Neural progenitor cell (in vitro differentiated cells): ENCODE results near the gene F5. TPM values are rescaled to one million over a fixed set of nuclear protein-coding genes. Genes with fewer than 3 reads are reported as not detected.
A peak's percentile ranks its signal among the peaks of the same experiment; 100 is the strongest.

Experiments used
- DNase-seq: peaks from one replicate; pipeline ENCODE4 v3.0.0-alpha.2; 2016; ENCODE audit warnings: low spot score
- H2AFZ ChIP-seq: fragments of 200-600 bp; sonication (generic); replicated peaks from 2 replicates; pipeline ENCODE4 v1.6.1; 2016; ENCODE audit warnings: antibody characterized with exemption
- H3F3A ChIP-seq: fragments of 200-600 bp; sonication (generic); 2 replicates; pipeline ENCODE4 v1.6.1; 2016; ENCODE audit warnings: antibody characterized with exemption, low read depth
- H3K27ac ChIP-seq: fragments of 200-600 bp; sonication (generic); 2 replicates; pipeline ENCODE4 v1.5.1; 2016; ENCODE audit warnings: mild to moderate bottlenecking
- H3K27me3 ChIP-seq: fragments of 200-600 bp; sonication (generic); 2 replicates; pipeline ENCODE4 v1.6.1; 2016; ENCODE audit warnings: mild to moderate bottlenecking, moderate library complexity
- H3K36me3 ChIP-seq: fragments of 200-600 bp; sonication (generic); 2 replicates; pipeline ENCODE4 v1.5.1; 2016
- H3K4me1 ChIP-seq: fragments of 200-600 bp; sonication (generic); 2 replicates; pipeline ENCODE4 v1.6.1; 2016; ENCODE audit warnings: mixed run types
- H3K4me2 ChIP-seq: fragments of 200-600 bp; sonication (generic); 2 replicates; pipeline ENCODE4 v1.6.1; 2016
- H3K4me3 ChIP-seq: fragments of 200-600 bp; sonication (generic); 2 replicates; pipeline ENCODE4 v1.5.1; 2016
- H3K79me2 ChIP-seq: fragments of 200-600 bp; sonication (generic); 2 replicates; pipeline ENCODE4 v1.6.1; 2016; ENCODE audit warnings: low read depth
- H3K9ac ChIP-seq: fragments of 200-600 bp; sonication (generic); 2 replicates; pipeline ENCODE4 v1.6.1; 2016
- H3K9me3 ChIP-seq: fragments of 200-600 bp; sonication (generic); 2 replicates; pipeline ENCODE4 v1.5.1; 2016; ENCODE audit warnings: low read depth
- H4K20me1 ChIP-seq: fragments of 200-600 bp; sonication (generic); 2 replicates; pipeline ENCODE4 v1.6.1; 2016; ENCODE audit warnings: low read depth
- H3K27ac Mint-ChIP-seq: 3 replicates; pipeline ENCODE4 v1.8.0; 2021; ENCODE audit warnings: mixed read lengths
- H3K27me3 Mint-ChIP-seq: 2 replicates; pipeline ENCODE4 v1.8.0; 2022; ENCODE audit warnings: low read depth, mild to moderate bottlenecking, inconsistent platforms, moderate library complexity, mixed read lengths; ENCODE audit not compliant: insufficient read depth
- H3K36me3 Mint-ChIP-seq: 3 replicates; pipeline ENCODE4 v1.8.0; 2021; ENCODE audit warnings: mixed read lengths
- H3K4me1 Mint-ChIP-seq: 3 replicates; pipeline ENCODE4 v1.8.0; 2021; ENCODE audit warnings: mixed read lengths
- H3K4me3 Mint-ChIP-seq: 3 replicates; pipeline ENCODE4 v1.8.0; 2021; ENCODE audit warnings: mild to moderate bottlenecking, moderate library complexity, mixed read lengths
- H3K9me3 Mint-ChIP-seq: 3 replicates; pipeline ENCODE4 v1.8.0; 2020; ENCODE audit warnings: mixed read lengths
- EZH2 ChIP-seq: fragments of 200-600 bp; sonication (generic); IDR thresholded peaks from 2 replicates; pipeline ENCODE4 v1.6.1; 2017; ENCODE audit warnings: antibody characterized with exemption, mild to moderate bottlenecking, moderate library complexity
- EZH2phosphoT487 ChIP-seq: fragments of 200-600 bp; sonication (generic); IDR thresholded peaks from 2 replicates; pipeline ENCODE4 v1.6.1; 2017; ENCODE audit warnings: antibody characterized with exemption
- small RNA-seq: library from RNA; depleted of rRNA; stranded (forward); fragments of <200 nt; gene quantifications from one replicate; pipeline ENCODE3, GENCODE V24; 2015
- total RNA-seq: library from RNA; depleted of rRNA; stranded (reverse); fragments of >200 nt; gene quantifications from 2 replicates; pipeline ENCODE4 v1.2.3, GENCODE V29; 2015; ENCODE audit warnings: low replicate concordance
- TF ChIP-seq, protein P1 (sequence below): fragments of 200-600 bp; sonication (generic); IDR thresholded peaks from 2 replicates; pipeline ENCODE4 v1.5.1; 2017; ENCODE audit warnings: antibody characterized with exemption, mild to moderate bottlenecking

The F5 gene
- total RNA-seq, 1 donor from 2014 or later, result not detected

DNA sequence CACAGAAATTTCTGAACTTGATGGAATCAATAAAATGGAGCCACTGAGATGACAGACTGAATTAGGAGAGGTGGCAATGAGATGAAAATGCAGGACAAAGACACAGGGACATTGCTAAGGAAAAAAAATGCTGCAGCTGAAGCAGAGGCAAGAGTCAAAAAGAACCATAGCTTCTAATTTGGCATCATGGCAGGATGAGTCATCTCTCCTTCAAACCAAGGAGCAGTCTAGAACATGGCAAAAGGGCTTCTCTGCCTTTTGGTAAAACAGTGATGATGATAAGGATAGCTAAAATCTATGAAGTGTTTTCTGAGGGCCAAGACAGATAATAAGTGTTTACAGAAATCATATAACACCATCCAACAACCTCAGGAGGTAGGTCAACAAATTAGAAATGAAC is 117.3 kb downstream of the F5 start:
- H4K20me1 ChIP-seq, result no peaks in the 10 kb centered on the region
- no peak overlapping the region for H3K27ac Mint-ChIP-seq
- H3K9me3 Mint-ChIP-seq, result no peaks in the 10 kb centered on the region
- no peaks in the 10 kb centered on the region for H3K27me3 Mint-ChIP-seq
- TF ChIP-seq EZH2phosphoT487 (no peak), EZH2 (no peak)
- TF ChIP-seq, protein P1, sequence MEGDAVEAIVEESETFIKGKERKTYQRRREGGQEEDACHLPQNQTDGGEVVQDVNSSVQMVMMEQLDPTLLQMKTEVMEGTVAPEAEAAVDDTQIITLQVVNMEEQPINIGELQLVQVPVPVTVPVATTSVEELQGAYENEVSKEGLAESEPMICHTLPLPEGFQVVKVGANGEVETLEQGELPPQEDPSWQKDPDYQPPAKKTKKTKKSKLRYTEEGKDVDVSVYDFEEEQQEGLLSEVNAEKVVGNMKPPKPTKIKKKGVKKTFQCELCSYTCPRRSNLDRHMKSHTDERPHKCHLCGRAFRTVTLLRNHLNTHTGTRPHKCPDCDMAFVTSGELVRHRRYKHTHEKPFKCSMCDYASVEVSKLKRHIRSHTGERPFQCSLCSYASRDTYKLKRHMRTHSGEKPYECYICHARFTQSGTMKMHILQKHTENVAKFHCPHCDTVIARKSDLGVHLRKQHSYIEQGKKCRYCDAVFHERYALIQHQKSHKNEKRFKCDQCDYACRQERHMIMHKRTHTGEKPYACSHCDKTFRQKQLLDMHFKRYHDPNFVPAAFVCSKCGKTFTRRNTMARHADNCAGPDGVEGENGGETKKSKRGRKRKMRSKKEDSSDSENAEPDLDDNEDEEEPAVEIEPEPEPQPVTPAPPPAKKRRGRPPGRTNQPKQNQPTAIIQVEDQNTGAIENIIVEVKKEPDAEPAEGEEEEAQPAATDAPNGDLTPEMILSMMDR, result no peak
- no peak overlapping the region for H3K9ac ChIP-seq
- H3K4me3 Mint-ChIP-seq, result no peak overlapping the region
- H3F3A ChIP-seq, result no peaks in the 10 kb centered on the region
- no peaks in the 10 kb centered on the region for H3K4me1 ChIP-seq
- H3K4me1 Mint-ChIP-seq, result no peaks in the 10 kb centered on the region
- H3K27ac ChIP-seq, result no peak overlapping the region
- no peak overlapping the region for H3K4me3 ChIP-seq
- no peak overlapping the region for H3K4me2 ChIP-seq
- no peak overlapping the region for H2AFZ ChIP-seq
- no peaks in the 10 kb centered on the region for H3K27me3 ChIP-seq
- DNase-seq, result no peak
- H3K9me3 ChIP-seq, result no peaks in the 10 kb centered on the region
- H3K36me3 ChIP-seq, result no peaks in the 10 kb centered on the region
- peaks cover 10% of the 10 kb centered on the region for H3K36me3 Mint-ChIP-seq
- H3K79me2 ChIP-seq, result no peaks in the 10 kb centered on the region

DNA sequence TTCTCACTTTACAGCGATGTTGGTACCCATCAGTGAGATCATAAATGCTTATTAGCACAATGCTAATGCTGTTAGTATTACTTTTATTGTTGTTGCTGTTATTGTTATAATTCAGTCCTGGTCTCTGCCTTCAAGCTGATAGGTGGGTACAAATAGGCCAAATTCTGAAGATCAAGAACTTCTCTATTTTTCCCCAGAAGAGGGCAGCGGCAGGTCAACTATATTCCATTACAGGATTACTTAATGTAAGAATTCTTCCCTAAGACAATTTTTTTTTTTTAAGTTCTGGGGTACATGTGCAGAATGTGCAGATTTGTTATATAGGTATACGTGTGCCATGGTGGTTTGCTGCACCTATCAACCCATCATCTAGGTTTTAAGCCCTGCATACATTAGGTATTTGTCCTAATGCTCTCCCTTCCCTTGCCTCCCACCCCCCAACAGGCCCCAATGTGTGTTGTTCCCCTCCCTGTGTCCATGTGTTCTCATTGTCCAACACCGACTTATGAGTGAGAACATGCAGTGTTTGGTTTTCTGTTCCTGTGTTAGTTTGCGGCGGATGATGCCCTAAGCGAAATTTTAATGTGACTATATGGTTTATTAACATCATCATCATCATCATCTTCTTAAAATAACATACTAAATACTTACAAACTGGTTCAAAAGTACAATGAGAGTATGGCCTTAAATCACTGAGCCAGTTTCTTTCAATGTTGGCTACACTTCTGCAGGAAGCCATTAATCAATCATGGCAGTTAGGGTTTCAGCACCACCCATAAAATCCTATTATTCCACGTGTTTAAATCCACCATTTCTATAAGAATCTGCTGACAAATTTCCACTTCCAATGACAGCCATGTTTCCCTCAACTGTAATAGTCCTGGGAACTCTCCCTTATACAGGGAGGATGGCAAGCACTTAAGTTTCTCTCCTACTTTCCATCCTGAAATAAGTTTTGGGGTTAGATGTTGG is 119.7 kb downstream of the F5 start:
- Mint-ChIP-seq H3K27ac (no peak overlapping the region), H3K4me1 (no peaks in the 10 kb centered on the region), H3K4me3 (no peak overlapping the region), H3K9me3 (no peaks in the 10 kb centered on the region), H3K27me3 (no peaks in the 10 kb centered on the region), H3K36me3 (peaks cover 10% of the 10 kb centered on the region)
- no peaks in the 10 kb centered on the region for H3K4me1 ChIP-seq
- no peaks in the 10 kb centered on the region for H3F3A ChIP-seq
- no peaks in the 10 kb centered on the region for H4K20me1 ChIP-seq
- no peak overlapping the region for H3K9ac ChIP-seq
- TF ChIP-seq, protein P1, result peak; percentile 54
- TF ChIP-seq EZH2, result no peak
- no peaks in the 10 kb centered on the region for H3K36me3 ChIP-seq
- no peak for DNase-seq
- H2AFZ ChIP-seq, result no peak overlapping the region
- H3K9me3 ChIP-seq, result no peaks in the 10 kb centered on the region
- H3K27ac ChIP-seq, result no peak overlapping the region
- no peak overlapping the region for H3K4me2 ChIP-seq
- H3K79me2 ChIP-seq, result no peaks in the 10 kb centered on the region
- no peaks in the 10 kb centered on the region for H3K27me3 ChIP-seq
- H3K4me3 ChIP-seq, result no peak overlapping the region

DNA sequence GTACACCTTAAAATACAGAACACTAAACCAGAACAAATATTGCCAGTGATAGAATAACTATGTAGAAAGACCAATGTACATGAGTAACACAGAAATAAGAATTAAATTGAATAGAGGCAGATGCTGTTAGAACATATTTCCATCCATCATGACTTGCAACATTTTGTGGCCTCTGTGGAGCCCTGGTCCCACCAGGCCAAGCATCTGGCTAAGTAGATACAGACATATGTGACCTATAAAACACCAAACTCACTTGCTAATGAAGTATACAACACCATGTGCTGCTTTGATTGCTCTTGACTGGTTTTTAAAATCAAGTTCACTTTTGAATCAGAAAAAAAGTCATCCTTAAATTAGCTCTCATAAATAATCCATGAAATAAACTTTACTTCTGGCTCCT is 121.0 kb downstream of the F5 start:
- H3K4me2 ChIP-seq, result no peak overlapping the region
- no peak overlapping the region for H3K9ac ChIP-seq
- no peaks in the 10 kb centered on the region for H3K4me1 Mint-ChIP-seq
- no peak overlapping the region for H2AFZ ChIP-seq
- peaks cover 9% of the 10 kb centered on the region for H3K36me3 Mint-ChIP-seq
- no peak overlapping the region for H3K27ac Mint-ChIP-seq
- H3F3A ChIP-seq, result no peaks in the 10 kb centered on the region
- no peak for DNase-seq
- TF ChIP-seq EZH2 (no peak), EZH2phosphoT487 (no peak)
- TF ChIP-seq, protein P1, result no peak
- H3K9me3 Mint-ChIP-seq, result no peaks in the 10 kb centered on the region
- no peaks in the 10 kb centered on the region for H3K27me3 Mint-ChIP-seq
- H3K4me1 ChIP-seq, result no peaks in the 10 kb centered on the region
- H3K4me3 Mint-ChIP-seq, result no peak overlapping the region
- H3K27me3 ChIP-seq, result no peaks in the 10 kb centered on the region
- H4K20me1 ChIP-seq, result no peaks in the 10 kb centered on the region
- no peaks in the 10 kb centered on the region for H3K79me2 ChIP-seq
- H3K4me3 ChIP-seq, result no peak overlapping the region
- H3K27ac ChIP-seq, result no peak overlapping the region
- no peaks in the 10 kb centered on the region for H3K9me3 ChIP-seq
- no peaks in the 10 kb centered on the region for H3K36me3 ChIP-seq

Small RNAs within 50 kb of the gene (small RNA-seq; reads per million reads assigned to genes)
- not detected for gene AL021068.2

Other genes with a start within 250 kb of the F5 start
- gene NME7, start 218.7 kb downstream of the F5 start, total RNA-seq, result 23.5 and 60.6 TPM in 2 replicates
- 14.5 and 25.2 TPM in 2 replicates for gene BLZF1, start 218.3 kb downstream of the F5 start, total RNA-seq
- gene CCDC181, start 159.0 kb downstream of the F5 start, total RNA-seq, result 10.2 and 13.2 TPM in 2 replicates
- 24.1 and 35.4 TPM in 2 replicates for gene SLC19A2, start 100.5 kb downstream of the F5 start, total RNA-seq
- not detected in 2 replicates for gene SELP, start 43.6 kb upstream of the F5 start, total RNA-seq
- gene SELL, start 125.1 kb upstream of the F5 start, total RNA-seq, result not detected in 2 replicates
- gene SELE, start 147.6 kb upstream of the F5 start, total RNA-seq, result not detected in 2 replicates
- gene METTL18, start 208.4 kb upstream of the F5 start, total RNA-seq, result 13.3 and 24.2 TPM in 2 replicates